PC-3 (cell line): ENCODE results near the gene CUL4A.

Source experiments
- CTCF ChIP-seq: fragments of 300-600 bp; sonication (generic); conservative IDR thresholded peaks from 2 replicates; pipeline ENCODE4 v1.5.1; 2017; ENCODE audit warnings: antibody characterized with exemption, low read depth, mild to moderate bottlenecking, low read length
- EZH2 ChIP-seq: fragments of 300-600 bp; sonication (generic); IDR thresholded peaks from one replicate; pipeline ENCODE4 v1.6.1; 2017; ENCODE audit warnings: antibody characterized with exemption, mild to moderate bottlenecking, low read length; ENCODE audit not compliant: unreplicated experiment
- EZH2phosphoT487 ChIP-seq: fragments of 300-600 bp; sonication (generic); IDR thresholded peaks from 2 replicates; pipeline ENCODE4 v1.6.1; 2018; ENCODE audit warnings: mild to moderate bottlenecking, antibody characterized with exemption, low read length, borderline replicate concordance

DNA sequence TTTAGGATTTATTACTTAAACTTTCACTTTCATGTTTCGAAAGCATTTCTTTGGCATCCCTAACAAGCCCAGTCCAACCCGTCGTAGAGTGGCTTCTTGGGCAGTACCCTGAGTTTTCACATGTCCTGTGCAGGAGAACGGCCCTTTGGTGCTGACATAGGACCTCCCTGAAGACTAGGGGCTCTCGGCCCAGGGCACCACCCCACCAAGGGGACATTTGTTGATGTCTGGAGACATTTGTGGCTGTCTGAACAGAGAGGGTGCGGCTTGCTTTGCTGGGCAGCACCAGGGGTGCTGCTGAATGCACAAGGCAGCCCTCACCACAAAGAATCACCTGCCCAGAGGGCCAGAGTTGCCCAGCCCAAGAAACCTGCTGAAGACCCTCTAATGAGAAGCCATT, 30.6 kb downstream of the CUL4A start:
- TF ChIP-seq CTCF (no peak), EZH2 (no peak), EZH2phosphoT487 (no peak)
